ENCODE data around the gene GRAP.
"Not testable (repeated sequence)": the region's sequence is repeated elsewhere in the genome, so short reads cannot be mapped to it uniquely, and the experiment has no call there.

DNA sequence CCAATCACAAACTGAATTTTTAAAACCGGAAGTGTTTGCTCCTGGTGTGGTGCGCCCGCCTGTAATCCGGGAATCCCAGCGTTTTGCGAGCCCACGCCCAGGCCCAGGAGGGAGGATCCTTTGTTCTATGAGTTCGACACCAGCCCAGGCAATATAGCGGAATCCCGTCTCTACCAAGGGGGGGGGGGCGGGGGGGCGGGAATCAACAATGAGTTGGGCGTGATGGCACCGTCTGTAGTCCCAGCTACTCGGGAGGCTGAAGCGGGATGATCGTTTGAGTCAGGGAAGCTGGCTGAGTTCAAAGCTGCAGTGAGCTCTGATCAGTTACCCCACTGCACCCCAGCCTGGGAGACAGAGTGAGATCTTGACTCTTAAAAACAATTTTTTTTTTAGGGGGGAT lies 17.6 kb upstream of the GRAP start:
- not testable (repeated sequence) for TF ChIP-seq POLR2A (IDR thresholded peaks at IDR 0.05; ENCODE audit: extremely low read depth, insufficient read length)
- TF ChIP-seq, protein P1, sequence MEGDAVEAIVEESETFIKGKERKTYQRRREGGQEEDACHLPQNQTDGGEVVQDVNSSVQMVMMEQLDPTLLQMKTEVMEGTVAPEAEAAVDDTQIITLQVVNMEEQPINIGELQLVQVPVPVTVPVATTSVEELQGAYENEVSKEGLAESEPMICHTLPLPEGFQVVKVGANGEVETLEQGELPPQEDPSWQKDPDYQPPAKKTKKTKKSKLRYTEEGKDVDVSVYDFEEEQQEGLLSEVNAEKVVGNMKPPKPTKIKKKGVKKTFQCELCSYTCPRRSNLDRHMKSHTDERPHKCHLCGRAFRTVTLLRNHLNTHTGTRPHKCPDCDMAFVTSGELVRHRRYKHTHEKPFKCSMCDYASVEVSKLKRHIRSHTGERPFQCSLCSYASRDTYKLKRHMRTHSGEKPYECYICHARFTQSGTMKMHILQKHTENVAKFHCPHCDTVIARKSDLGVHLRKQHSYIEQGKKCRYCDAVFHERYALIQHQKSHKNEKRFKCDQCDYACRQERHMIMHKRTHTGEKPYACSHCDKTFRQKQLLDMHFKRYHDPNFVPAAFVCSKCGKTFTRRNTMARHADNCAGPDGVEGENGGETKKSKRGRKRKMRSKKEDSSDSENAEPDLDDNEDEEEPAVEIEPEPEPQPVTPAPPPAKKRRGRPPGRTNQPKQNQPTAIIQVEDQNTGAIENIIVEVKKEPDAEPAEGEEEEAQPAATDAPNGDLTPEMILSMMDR (IDR thresholded peaks at IDR 0.05; ENCODE audit: low read depth, low read length) = not testable (repeated sequence)
